Lower leg skin (tissue), 3 donors: ENCODE measurements around the gene WNT7A.

Experiments
- POLR2A ChIP-seq, 2 donors: fragments of 450-650 bp; IDR thresholded peaks; one replicate each; pipeline ENCODE4 v1.6.1; 2016 to 2017; ENCODE audit warnings: antibody characterized with exemption in 2 of 2, mild to moderate bottlenecking in 1 of 2, moderate library complexity in 1 of 2
- TF ChIP-seq, protein P1 (sequence below), 3 donors: fragments of 450-650 bp; IDR thresholded peaks; one replicate each; pipeline ENCODE4 v1.5.1; 2016; ENCODE audit warnings: antibody characterized with exemption in 3 of 3, mild to moderate bottlenecking in 3 of 3, moderate library complexity in 2 of 3

DNA sequence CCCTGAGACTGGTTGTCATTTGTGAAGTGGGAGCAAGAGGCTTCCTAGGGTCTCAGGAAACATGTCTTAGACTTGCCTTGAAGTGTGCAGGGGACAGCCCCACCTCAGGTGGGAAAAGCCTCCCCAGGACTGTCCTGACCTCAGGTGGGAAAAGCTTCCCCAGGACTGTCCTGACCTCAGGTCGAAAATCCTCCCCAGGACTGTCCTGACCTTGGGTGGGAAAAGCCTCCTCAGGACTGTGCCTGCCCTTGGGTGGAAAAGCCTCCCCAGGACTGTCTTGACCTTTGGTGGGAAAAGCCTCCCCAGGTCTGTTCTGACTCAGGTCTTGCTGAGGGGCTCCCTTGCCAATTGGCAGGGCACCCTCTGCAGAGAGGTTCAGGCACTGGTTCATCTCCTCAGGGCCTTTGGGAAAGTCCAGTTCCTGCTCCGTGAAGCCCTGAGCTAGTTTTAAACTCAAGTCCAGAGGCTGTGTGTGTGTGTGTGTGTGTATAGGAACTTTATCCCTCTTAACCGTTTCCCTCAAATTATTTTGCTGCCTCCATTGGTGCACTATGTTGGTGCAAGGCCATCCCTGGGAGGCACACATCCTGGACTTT lies 64.7 kb downstream of the WNT7A start:
- TF ChIP-seq, protein P1, sequence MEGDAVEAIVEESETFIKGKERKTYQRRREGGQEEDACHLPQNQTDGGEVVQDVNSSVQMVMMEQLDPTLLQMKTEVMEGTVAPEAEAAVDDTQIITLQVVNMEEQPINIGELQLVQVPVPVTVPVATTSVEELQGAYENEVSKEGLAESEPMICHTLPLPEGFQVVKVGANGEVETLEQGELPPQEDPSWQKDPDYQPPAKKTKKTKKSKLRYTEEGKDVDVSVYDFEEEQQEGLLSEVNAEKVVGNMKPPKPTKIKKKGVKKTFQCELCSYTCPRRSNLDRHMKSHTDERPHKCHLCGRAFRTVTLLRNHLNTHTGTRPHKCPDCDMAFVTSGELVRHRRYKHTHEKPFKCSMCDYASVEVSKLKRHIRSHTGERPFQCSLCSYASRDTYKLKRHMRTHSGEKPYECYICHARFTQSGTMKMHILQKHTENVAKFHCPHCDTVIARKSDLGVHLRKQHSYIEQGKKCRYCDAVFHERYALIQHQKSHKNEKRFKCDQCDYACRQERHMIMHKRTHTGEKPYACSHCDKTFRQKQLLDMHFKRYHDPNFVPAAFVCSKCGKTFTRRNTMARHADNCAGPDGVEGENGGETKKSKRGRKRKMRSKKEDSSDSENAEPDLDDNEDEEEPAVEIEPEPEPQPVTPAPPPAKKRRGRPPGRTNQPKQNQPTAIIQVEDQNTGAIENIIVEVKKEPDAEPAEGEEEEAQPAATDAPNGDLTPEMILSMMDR (IDR thresholded peaks at IDR 0.05) = no peak
- TF ChIP-seq POLR2A (IDR thresholded peaks at IDR 0.05) = no peak
